Fibroblast of skin of left quadriceps (primary cell): ENCODE data around the gene CORO7.

Experiments
- DNase-seq, 2 experiments: peaks; one replicate each; pipeline ENCODE4 v3.0.0-alpha.2; 2013; ENCODE audit warnings: low read depth in 2 of 2

The CORO7 gene

DNA sequence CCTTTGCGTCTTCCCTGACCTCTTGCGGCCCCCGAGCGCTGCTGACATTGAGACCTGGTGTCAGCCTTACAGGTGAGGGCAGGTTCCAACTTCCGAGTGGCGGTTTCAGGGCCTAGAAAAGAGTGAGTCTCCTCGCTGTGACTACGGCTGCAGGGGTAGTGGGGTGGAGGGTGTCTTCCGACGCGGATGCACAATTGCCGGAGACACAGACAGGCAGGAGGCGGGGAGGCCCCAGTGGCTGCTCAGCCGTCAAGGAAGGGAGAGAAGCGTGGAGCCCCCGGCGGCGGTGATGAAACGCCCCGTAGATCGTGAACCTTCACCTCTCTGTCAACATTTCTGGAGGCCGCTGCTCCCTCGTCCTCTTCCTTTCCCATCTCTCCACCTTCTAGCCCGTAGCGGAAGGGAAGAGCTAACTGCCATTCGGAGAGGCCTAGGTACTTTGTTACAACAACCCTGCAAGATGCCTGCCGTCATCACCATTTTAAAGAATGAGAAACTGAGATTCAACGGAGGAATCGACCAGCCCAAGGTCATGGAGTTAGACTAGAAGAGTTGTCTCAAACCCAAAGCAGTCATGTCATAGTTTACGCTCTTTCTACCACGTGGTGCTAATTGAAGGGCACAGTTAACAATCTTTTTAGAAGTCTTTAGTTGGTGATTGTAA is 9.8 kb upstream of the CORO7 start:
- DNase-seq, result no peak

DNA sequence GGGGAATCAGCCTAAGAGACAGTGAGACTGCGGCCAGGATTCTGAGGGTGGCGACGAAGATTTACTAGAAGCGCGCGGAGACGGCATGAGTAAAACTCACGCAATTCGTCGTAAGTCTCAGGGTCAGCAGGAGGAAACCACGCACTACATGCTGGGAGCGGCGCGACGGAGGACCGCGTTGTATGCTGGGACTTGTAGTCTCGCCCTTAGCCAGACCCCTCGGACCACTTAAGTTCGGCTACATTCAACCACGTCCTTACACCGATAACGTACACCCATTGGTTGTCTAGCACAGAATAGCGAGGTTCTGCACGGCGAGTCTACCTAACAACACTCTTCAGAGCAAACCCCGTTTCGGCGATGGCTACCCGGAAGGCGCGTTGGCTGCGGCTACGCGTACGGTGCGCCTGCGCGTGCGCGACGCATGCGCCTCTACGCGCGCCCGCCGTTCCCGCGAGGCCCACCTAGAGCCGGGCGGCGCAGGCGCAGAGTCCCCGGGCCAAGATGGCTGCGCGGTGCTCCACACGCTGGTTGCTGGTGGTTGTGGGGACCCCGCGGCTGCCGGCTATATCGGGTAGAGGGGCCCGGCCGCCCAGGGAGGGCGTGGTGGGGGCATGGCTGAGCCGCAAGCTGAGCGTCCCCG is 9.1 kb upstream of the CORO7 start, which contains the start of gene DNAJA3:
Gene DNAJA3, plus strand, starts transcription at position 491 of the 643 bp plus-strand sequence. Its CDS starts 14 bp downstream, at position 505.
- DNase-seq, result peak; percentile 88

DNA sequence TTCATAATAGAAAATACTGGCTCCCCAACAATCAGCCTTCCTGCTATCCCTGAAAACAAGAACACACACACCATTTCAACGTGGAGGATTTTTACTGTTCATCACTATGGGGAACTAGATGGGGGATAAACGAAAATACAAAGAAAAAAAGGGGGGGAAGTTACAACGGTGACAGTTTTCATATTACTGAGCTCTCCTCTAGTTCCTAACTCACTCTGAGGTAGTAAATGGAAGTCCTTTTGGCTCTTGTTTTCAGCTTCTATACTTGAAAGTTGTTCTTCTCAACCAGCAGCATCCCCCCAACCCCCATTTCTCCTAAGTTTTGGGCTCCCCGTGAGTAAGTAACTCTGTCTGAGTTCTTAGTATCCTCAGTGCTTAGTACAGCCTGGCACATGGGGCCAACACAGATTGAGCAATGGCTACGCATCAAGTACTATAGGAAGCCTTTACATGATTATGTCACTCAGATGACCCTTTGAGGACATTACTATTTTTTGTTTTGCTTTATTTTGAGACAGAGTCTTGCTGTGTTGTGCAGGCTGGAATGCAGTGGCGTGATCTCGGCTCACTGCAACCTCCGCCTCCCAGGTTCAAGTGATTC is 4.2 kb upstream of the CORO7 start:
- no peak for DNase-seq

DNA sequence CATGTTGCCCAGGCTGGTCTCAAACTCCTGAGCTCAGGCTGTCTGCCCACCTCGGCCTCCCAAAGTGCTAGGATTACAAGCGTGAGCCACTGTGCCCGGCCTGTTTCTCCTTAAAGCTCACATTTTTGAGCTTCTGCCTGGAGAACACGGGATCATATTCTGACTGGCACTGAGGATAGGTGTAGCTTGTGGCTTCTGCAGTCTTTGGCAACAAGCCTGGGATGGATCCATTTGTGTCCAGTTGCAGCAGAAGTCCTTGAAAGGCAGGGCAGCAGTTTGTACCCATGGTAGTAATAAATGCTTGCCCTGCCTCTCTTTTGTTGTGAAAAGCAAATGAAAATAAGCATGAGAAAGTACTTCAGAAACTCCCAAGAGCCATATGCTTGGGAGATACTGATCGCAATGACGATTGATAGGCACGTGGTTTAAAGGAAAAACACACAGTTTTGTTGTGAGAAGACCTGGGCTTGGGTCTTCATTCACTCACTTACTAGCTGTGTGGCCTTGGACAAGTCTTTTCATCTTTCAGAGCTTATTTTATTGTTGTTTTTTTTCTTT is 3.1 kb upstream of the CORO7 start:
- DNase-seq, result no peak

DNA sequence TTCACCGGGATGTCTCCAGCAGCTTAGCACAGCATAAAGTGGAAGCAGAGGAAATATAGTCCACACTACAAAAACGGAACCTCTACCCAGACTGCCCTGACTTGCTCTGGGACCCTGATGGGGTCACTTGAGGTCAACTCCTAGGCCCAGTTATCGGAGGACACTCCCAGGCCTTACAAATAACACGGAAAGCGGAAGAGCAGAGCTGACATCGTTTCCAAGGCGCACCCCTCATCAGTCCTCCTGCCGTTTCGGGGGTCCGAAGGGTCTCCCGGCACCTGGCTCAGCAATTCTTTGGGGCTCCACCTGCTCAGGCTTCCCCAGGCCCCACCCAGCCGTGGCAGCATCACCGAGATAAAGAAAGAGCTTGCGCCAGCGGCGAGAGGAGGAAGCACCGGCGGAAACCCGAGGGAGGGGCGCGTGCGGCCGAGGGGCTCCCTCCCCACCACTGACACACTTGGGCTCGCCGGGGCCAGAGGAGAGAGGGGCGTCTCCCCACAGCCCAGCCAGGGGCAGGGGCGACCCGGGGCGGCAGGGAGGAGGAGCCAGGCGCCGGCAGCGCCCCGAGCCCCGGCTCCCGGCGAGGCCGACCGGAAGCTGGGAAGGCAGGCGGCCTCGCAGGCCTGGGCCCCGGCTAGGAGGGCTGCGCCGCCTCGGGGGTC is 727 bp downstream of the CORO7 start:
- DNase-seq, result no peak

DNA sequence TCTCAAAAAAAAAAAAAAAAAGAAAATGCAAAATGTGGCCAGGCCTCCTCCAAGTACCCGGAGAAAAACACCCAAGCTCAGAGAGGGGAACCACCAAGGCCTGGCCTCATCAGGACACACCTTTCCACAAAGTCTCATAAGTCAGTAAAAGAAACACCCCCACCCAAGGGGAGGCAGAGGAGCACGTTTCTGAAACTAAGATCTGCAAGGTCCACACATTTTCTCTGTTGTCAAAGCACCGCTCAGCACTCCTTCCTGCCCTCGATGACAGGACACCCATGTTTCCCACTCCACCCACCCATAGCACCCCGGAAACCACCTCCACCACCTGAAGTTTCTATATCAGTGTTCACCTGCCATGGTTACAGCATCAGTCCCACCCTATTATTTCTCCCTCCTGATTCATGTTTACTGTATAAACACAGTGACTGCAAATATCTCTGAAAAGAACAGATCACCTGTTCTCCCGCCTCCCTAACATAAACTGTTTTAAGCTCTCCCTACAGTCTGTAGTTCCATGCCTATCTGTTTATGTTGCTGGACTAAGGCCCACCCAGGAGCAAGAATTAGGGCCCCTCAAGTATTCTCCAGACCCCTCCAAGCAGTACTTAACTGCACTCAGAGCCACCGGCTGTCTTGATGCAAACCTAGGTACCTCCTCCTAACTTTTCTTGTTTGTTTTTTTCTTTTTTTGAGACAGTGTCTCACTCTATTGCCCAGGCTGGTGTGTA is 2.0 kb downstream of the CORO7 start:
- no peak for DNase-seq

DNA sequence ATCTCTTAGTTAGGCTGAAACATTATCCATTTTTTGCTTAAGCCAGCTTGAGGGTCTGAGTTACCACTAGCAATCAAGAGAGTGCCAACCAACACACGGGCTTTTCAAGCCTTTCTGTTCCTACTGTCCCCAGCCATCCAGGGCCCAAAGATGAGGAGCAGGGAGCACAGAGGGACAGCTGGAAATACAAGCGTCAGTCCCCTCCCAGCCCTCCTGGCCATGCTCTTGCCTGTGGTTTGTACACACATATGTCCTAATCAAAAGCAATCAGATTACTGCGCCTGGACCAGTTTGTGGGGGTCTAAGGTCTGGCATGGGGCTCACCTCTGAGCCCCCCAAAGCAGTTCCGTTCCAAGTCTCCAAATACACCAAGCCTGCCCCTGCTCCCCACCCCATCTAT is 3.5 kb downstream of the CORO7 start:
- DNase-seq, result no peak

DNA sequence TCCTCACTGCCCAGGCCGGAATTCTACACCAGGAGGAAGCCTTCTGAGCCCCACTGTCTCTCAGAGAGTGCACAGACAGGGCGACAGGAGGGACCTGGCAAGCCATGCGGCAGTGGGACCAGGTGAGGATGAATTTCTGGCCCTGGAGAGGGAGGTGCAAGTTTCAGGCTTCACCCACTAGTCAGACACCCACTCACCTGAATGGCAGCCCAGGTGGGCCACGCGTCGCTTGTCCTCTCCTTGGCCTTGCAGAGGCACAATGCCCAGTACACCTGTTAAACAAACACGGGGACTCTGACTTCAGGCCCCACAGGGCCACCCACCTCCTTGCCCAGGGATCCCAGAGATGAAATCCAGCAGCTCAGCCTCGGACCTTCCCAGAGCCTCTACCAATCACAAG is 4.2 kb downstream of the CORO7 start:
- no peak for DNase-seq

DNA sequence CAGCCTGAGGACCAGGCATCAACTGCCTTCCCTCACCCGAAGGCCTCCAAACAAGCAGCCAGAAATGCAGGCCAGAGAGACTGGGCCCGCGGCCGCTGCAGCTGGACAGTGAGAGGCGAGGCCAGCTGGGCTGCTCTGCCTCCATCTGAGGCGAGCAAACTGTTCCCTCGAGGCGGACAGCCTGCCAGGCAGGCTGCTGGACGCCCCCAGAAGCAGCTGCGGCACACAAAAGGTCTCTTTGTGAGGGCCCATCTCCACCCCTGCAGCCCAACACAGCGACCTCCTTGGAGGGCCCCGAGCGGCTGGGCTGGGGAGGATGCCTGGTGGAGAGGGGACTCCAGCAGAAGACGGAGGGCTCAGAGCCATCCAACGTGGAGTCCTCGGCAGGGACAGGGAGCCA is 4.7 kb downstream of the CORO7 start:
- no peak for DNase-seq

DNA sequence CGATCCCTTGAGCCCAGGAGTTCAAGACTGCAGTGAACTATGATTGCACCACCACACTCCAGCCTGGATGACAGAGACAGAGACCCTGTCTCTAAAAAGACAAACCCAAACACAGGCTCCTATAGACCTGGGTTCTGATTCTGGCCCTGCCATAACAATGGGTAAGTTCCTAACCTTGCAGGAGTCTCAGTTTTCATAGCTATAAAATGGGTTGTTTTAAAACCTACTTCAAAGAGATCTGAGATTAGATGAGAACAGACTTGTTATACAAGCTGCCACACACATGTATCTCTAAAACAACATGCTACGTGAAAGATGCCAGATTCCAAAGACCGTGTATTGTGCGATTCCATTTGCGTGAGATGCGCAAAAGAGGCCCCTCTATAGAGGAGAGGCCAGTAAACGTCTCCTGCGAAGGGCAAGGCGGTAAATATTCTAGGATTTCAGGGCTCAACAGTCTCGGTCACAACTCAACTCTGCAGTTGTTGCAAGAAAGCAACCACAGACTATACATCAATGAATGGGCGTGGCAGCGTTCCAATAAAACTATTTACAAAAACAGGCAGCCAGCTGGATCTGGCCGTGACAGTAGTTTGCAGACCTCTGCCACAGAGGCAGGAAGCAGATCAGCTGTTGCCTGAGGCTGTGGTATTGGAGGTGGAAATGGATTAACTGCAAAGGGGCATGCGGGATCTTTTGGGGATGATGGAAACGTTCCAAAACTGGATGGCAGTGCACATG is 5.9 kb downstream of the CORO7 start:
- DNase-seq, result peak; percentile 87 to 88

DNA sequence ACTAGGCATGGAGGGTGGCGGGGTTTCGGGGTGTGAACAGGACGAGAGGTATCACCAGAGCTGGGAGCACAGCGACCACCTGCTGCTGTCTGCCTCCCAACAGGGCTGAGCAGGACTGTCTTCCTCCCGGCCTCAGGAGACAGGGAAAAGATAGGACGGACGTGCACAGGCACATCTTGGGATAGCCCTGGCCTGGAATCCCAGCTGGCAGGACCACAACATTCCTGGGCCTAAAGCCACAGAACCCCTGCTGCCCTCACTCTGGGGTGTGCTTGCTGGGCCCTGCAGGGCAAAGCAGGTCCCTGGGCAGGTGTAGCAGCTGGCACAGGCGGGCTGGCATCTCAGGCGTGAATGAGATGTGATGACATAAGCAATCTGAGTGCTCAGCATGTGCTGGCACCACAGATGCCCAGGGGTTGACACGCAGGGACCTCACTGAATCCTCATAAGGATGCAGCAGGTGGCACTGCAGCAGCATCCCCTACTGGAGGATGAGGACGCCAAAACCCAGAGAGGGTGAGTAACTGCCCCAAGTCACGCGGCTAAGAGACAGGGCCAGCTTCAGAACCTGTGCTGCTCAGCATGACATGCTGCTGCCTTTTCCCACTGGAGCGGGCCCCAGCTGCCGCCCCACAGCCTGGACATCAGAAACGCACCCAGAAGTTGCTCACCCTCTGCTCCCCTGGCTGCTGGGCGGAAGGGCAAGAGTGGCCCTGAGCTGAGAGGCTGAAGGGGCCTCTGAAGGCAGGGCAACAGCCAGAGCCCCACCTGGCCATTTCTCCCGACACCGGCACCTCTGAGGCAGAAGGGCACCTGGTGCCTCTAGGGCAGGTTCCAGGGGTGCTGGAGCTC is 7.1 kb downstream of the CORO7 start:
- no peak for DNase-seq

DNA sequence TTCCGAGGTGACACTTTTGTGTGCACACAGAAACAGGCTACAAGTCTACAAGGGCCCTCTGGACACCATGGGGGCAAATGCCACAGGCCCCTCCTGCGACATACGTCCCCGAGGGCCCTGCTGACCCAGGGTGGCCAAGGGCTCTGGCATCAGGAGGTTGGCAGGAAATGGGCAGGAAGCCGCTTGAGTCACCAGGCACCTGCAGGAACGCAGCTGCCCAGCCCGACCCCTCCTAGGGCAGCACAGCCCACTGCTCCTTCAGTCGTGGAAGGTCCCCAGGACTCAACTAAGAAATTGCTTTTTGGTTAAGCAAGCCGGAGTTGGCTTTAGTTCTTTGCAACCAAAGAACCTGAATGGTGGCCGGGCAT is 8.1 kb downstream of the CORO7 start:
- no peak for DNase-seq

DNA sequence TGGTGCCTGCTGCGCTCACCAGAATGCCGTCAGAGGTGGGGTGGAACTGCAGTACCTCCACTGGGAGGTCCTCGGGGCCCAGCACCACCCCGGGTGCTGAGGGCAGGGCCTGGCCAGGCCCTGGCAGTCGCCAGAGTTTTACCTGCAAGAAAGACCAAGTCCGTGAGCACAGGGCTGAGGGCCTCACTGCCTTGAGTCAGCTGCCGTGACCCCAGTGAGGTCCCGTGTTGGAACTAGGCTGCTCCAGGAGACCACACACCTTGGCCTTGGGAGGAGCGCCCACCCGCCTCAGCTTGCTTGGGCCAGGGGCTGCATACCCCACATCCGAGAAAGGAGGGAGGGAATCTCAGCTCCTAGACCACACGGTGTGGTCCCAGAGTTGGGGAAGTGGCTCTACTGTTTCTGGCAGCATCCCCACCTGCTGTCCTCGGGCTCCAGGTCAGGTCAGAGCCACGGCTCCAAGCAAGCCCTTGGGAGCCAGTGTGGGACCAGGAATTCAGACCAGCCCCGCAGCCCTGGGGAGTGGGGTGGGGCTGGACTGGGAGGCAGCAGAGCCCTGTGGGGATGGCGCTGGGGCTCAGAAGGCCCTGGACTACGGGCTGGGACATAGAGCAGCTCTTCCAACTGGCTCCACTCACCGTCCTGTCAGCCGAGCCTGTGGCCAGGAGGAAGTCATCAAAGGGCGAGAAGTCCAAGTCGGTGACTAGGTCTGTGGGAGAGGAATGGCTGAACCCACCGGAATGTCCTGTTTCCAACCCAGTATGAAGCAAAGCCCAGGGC is 8.7 kb downstream of the CORO7 start:
- no peak for DNase-seq

DNA sequence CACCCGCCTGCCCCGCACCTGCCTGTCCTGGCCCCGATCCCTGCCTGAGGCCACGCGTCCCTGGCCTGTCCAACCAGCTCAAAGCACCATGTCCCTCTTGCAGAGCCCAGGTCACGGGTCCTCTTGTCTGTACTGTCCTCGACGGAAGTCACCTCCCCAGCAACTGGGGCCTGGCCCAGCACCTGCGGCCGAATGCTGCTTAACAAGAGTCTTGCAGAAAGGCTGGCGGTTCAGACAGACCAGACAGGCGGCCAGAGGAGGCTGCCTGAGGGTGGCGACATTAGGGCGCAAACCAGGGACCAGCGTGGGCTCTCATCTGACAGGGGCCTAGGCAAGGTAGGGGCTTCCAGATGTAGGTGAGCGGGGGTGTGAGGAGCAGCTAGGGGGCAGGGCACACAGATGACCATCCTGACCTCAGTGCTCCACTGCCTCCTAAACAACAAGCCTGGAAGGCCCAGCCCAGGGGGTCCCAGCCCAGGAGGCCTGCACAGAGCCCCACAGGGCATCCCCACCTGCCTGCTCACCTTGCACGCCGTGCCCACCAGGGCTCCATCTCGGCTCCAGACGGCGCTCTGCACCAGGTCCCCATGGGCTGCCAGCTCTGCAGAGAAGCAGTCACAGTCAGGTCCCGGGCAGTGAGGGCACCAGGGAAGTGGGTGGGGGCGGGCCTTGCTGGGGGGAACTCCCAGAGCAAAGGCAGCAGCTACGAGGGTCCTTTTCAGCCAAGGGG is 11.3 kb downstream of the CORO7 start:
- DNase-seq, result no peak

DNA sequence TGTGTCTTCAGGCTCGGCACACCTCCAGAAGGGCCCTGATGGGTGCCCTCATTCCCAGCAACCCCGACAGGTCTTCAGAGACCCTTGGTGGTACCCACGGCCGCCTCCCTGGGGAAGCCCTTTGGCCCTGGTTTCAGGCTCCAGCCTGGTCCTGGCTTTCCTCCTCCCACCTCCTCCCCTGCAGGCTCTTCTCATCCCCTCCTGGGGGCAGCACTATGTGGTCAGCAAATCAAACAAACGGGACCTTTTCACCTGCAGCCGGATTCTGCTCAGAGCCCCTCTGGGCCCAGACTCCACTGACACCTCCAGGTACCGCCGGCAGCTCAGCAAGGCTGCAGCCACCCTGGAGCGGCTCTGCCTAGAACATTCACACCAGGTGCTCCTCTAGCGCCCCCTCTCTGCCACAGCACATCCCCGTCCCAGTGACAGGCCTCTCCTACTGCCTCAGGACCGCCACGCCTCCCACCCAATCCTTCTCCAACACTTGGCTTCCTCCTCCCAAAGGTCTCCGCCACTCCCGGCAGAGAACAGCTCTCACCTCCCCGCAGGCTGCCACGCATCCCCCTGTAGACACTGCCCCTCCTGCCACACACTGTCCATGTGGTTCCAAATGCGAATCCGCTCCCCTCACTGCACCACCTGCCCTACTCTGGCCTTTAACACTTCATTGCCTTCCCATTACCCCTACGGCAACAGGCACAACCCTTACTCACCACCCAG is 12.0 kb downstream of the CORO7 start:
- no peak for DNase-seq

DNA sequence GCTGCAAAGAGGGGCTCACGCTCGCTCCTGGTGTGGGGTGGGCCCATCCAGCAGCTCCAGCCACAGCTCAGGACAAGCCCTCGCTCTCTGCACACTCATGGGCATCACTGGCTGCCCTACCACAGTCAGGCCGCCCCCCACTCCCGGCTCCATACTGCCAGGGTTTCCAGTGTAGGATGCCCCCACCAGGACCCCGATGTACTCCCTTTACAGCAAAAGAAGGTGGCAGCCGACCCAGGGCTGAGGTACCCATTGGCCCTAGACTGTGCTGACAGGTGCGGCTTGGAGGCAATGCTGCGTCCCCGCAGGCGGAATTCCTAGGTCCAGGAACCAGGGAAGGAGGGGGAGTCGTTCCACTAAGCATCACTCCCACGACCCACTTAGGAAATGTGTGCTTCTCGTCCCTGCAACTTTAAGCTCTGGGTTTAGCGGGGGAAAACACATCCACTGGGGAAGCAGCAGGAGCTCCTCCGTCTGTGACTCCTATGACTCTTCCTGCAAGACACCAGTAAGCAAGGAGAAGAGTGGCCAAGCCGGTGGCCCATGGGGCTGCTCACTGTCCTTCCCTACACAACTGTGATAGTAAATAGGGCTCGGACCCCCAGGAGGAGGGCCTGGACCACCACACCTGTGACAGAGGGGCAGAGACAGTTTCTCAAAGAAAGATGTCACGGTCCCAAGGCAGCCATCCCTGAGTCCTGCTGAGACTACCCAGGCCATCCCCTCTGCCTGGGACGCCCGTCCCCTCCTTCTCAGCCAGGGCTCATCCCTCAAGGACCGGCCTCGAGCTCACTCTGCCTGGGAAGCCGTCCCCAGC is 13.1 kb downstream of the CORO7 start:
- no peak for DNase-seq
